OCI-LY3 (cell line): ENCODE measurements around the gene PPA1.
"Not testable (repeated sequence)": the region's sequence is repeated elsewhere in the genome, so short reads cannot be mapped to it uniquely, and the experiment has no call there.

Experiments
- CTCF ChIP-seq: fragments of 200-600, 300-600 bp; sonication (generic); IDR thresholded peaks from 2 replicates; pipeline ENCODE4 v1.5.1; 2014; ENCODE audit warnings: antibody characterized with exemption, low read length, low read depth
- EZH2phosphoT487 ChIP-seq: fragments of 200-600 bp; shearing (Covaris generic); IDR thresholded peaks from 2 replicates; pipeline ENCODE4 v1.6.1; 2018; ENCODE audit warnings: antibody characterized with exemption, mixed run types, low read depth

GRCh38 chr10:70222811-70223447, 10.3 kb downstream of the PPA1 start:
- not testable (repeated sequence) for TF ChIP-seq CTCF, EZH2phosphoT487
